Coronary artery (tissue), 2 donors: ENCODE data around the gene ADGRL3.

Experiments used
- DNase-seq: peaks from one replicate; pipeline ENCODE4 v3.0.0-alpha.2; 2017; ENCODE audit warnings: low spot score
- H3K27ac ChIP-seq, 2 donors: fragments of 200-600 bp; sonication (generic); one replicate each; pipeline ENCODE4 v1.5.1; 2016 to 2019
- H3K4me3 ChIP-seq: fragments of 200-600 bp; sonication (generic); 2 replicates; pipeline ENCODE4 v1.5.1; 2016; ENCODE audit warnings: mild to moderate bottlenecking, moderate library complexity
- TF ChIP-seq, protein P1 (sequence below): fragments of 200-600 bp; sonication (generic); IDR thresholded peaks from one replicate; pipeline ENCODE4 v1.5.1; 2019; ENCODE audit warnings: antibody characterized with exemption

The ADGRL3 gene

DNA sequence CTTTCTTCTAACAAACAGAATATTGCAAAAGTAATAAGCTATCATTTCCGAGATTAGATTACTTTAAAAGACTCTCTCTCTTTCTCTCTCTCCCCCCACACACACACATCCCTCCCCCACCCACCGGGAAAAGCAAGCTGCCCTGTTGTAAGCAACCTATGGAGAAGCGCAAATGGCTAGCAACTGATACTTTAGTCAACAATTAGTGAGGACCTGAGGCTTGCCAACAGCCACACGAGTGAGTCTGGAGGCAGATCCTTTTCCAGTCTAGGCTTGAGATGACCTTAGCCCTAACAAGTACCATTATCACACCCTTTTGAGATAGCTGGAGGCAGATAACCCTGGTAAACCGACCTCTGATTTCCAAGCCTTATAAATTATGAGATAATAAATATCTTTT is 19.7 kb upstream of the ADGRL3 start:
- Histone ChIP-seq H3K27ac (no peak overlapping the region), H3K4me3 (no peak overlapping the region)
- no peak for DNase-seq
- TF ChIP-seq, protein P1, sequence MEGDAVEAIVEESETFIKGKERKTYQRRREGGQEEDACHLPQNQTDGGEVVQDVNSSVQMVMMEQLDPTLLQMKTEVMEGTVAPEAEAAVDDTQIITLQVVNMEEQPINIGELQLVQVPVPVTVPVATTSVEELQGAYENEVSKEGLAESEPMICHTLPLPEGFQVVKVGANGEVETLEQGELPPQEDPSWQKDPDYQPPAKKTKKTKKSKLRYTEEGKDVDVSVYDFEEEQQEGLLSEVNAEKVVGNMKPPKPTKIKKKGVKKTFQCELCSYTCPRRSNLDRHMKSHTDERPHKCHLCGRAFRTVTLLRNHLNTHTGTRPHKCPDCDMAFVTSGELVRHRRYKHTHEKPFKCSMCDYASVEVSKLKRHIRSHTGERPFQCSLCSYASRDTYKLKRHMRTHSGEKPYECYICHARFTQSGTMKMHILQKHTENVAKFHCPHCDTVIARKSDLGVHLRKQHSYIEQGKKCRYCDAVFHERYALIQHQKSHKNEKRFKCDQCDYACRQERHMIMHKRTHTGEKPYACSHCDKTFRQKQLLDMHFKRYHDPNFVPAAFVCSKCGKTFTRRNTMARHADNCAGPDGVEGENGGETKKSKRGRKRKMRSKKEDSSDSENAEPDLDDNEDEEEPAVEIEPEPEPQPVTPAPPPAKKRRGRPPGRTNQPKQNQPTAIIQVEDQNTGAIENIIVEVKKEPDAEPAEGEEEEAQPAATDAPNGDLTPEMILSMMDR: no peak

DNA sequence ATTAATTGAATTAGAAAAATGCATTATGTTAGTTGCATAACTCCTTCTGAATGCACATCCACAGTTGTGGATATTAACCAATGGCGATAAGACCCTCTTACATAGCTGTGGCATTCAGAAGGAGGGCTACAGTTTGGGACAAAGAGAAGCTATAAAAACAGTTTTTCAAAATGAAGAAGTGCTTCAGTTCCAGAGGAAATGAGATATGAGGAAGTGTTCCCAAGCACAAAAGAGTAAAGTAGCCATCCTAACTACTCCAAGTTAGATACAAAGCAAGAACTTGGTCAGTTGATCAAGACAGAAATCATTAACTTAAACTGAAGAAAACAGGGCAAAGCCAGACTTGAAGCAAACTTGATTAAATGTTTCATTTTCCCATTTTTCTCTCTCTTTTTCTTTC is 17.2 kb upstream of the ADGRL3 start:
- DNase-seq: no peak
- Histone ChIP-seq H3K27ac (no peak overlapping the region), H3K4me3 (no peak overlapping the region)
- TF ChIP-seq, protein P1: no peak

DNA sequence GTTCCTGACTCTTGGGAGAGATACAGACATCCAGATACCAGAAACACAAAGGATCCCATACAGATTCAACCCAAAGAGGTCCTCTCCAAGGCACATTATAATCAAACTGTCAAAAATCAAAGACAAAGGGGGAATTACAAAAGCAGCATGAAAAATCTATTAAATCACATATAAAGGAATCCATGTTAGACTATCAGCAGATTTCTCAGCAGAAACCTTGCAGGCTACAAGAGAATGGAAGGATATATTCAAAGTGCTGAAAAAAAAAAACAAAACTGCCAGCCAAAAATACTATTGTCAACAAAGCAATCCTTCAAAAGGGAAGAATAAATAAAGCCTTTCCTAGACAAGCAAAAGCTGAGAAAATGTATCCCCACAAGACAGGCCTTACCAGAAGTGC is 14.8 kb upstream of the ADGRL3 start:
- TF ChIP-seq, protein P1: no peak
- DNase-seq: no peak

DNA sequence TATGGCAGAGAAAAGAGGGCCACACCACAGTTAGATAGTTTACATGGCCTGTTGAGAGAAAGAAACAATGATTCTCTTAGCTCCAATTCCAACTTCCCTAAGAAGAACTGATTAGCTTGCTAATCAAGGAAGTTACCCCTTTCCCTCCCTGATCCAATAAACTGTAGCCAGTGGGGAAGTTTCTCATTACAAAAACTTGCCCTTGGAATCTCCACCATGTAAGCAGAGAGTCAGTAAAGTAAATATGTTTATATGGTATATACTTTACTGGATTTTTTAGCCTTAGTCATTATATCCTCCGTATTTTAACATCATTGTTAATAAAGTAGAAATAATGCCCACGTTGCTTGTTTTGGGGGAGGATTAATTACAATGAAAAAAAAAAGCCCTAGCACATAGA is 7.7 kb upstream of the ADGRL3 start:
- TF ChIP-seq, protein P1: no peak
- no peak for DNase-seq
- Histone ChIP-seq H3K27ac (no peak overlapping the region), H3K4me3 (no peak overlapping the region)

More for the DNA sequence above, 14.8 kb upstream of the ADGRL3 start:
- Histone ChIP-seq H3K4me3 (no peak overlapping the region), H3K27ac (no peak overlapping the region)

DNA sequence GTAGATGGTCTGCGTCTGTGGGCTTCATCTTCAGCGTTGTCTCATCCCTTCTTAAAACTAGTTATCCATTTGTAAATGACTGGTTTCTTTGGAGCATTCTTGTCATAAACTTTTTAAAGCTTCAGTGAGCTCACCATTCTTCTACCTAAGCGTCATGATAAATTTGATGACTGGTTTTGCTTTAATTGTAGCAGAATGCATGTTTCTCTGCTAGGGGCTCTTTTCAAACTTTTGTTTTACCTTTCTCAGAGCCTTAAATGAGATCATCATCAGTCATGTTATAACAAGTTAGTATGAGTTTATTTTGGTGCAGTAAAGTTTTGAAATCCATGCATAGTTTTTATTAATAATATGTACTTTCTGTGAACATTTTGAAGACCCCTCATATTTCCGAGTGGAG is 6.3 kb upstream of the ADGRL3 start:
- no peak overlapping the region for H3K4me3 ChIP-seq
- no peak overlapping the region for H3K27ac ChIP-seq
- no peak for DNase-seq
- TF ChIP-seq, protein P1: no peak

DNA sequence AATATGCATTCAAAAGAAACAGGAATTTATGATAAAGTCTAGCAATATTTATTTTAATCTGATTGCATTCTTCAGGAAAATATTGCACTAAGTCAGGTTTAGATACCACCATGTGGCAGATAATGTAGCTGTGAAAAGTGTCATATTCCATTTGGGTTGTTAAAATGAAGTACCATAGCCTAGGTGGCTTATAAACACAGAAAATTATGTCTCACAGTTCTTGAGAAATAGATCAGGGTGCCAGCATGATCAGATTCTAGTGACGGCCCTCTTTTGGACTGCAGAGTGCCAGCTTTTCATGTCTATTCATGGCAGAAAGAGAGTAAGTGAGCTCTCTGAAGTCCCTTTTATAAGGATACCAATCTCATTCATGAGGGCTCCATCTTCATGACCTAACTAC is 5.6 kb upstream of the ADGRL3 start:
- no peak for DNase-seq
- H3K27ac ChIP-seq: no peak overlapping the region
- no peak overlapping the region for H3K4me3 ChIP-seq
- TF ChIP-seq, protein P1: no peak

DNA sequence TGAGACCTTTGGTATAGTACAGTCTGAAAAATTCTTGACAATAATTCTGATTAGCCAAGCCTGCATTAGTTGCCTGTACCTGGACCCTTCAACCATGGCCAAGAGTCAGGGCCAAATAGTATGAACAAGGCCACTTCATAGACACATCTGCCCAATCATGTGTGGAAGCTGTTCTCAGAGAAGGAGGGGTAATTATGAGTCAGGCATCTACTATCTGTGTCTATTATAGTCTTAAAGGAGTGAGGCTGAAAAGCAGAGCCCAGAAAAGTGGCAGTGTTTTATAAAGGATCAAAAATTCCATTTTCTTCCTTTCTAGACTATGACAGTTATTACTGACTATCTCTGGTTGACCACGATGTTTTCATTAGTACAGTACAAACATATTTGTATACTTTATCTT is 5.0 kb upstream of the ADGRL3 start:
- Histone ChIP-seq H3K27ac (no peak overlapping the region), H3K4me3 (no peak overlapping the region)
- no peak for DNase-seq
- TF ChIP-seq, protein P1: no peak
